ENCODE data around the gene PAX3. TPM values are rescaled to one million over a fixed set of nuclear protein-coding genes. Genes with fewer than 3 reads are reported as not detected.
A peak's percentile ranks its signal among the peaks of the same experiment; 100 is the strongest.

PAX3 gene
- total and polyA plus RNA-seq, 11 donors = 0.42 TPM; not detected in 10

- DNase-seq = no peak
- no peak for ATAC-seq
Observed at GRCh38 chr2:222241128-222241870, 57.5 kb downstream of the PAX3 start.

DNA sequence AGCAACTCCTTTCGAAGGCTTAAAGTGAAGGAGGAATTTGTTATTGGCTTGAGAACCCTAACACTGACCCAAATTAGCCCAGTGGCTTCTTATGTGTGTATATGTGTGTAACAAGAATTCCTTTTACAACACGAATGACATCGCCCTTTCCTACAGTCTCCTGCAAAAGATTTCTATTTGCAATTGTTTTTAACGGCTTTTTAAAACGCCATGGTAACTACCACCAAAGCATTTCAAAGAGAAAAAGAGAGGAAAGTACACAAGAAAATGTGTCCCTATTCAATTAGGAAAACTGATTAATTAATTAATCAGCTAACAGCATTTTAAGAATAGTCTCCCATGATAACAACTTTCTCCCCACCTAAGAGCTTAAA, 58.1 kb downstream of the PAX3 start:
- H3K36me3 ChIP-seq = no peaks in the 10 kb centered on the region
- no peak for TF ChIP-seq CTCF (IDR thresholded peaks at IDR 0.05)
- TF ChIP-seq POLR2A (IDR thresholded peaks at IDR 0.05) = no peak
- ATAC-seq = no peak
- H3K9me3 ChIP-seq = no peaks in the 10 kb centered on the region
- DNase-seq = no peak
- peaks cover 0 to 49% (median 0%) of the 10 kb centered on the region in 9 donors for H3K27me3 ChIP-seq
- intact Hi-C loops (cut with DNase I) = no loop called here
- H3K4me1 ChIP-seq = peaks cover 0 to 6% (median 0%) of the 10 kb centered on the region in 12 donors
- no peak overlapping the region for H3K27ac ChIP-seq
- no peak overlapping the region for H3K4me3 ChIP-seq
- WGBS, 4 donors = 41 to 51% (median 45%) methylated on average over 5 of the region's 5 CpGs

More at GRCh38 chr2:222241128-222241870, 57.5 kb downstream of the PAX3 start:
- intact Hi-C loops (cut with DNase I) = no loop called here
- TF ChIP-seq POLR2A (IDR thresholded peaks at IDR 0.05) = no peak
- TF ChIP-seq CTCF (IDR thresholded peaks at IDR 0.05) = no peak
- Histone ChIP-seq H3K4me1 (peaks cover 0 to 6% (median 0%) of the 10 kb centered on the region in 12 donors), H3K9me3 (no peaks in the 10 kb centered on the region), H3K4me3 (no peak overlapping the region), H3K36me3 (no peaks in the 10 kb centered on the region), H3K27ac (no peak overlapping the region), H3K27me3 (peaks cover 0 to 49% (median 0%) of the 10 kb centered on the region in 9 donors)
- WGBS, 4 donors = 34 to 44% (median 40%) methylated on average over 10 of the region's 10 CpGs

GRCh38 chr2:222239945-222240675, 58.7 kb downstream of the PAX3 start:
- 4 to 8% (median 7%) methylated on average over 15 of the region's 15 CpGs for WGBS, 4 donors
- Histone ChIP-seq H3K4me3 (peak overlapping the region in 2 of 12 donors; percentile 0 to 5), H3K27me3 (peaks cover 0 to 49% (median 0%) of the 10 kb centered on the region in 9 donors), H3K27ac (peak overlapping the region in 4 of 12 donors; percentile 18 to 47 (median 26)), H3K4me1 (peaks cover 0 to 6% (median 0%) of the 10 kb centered on the region in 12 donors), H3K36me3 (no peaks in the 10 kb centered on the region), H3K9me3 (no peaks in the 10 kb centered on the region)
- ATAC-seq = peak; percentile 88 to 94 (median 93)
- DNase-seq = peak in 1 of 5 donors; percentile 30
- intact Hi-C loops (cut with DNase I) = no loop called here
- no peak for TF ChIP-seq CTCF (IDR thresholded peaks at IDR 0.05)
- no peak for TF ChIP-seq POLR2A (IDR thresholded peaks at IDR 0.05)

GRCh38 chr2:222239091-222239490, 59.7 kb downstream of the PAX3 start:
- TF ChIP-seq POLR2A (IDR thresholded peaks at IDR 0.05) = no peak
- no peak for TF ChIP-seq CTCF (IDR thresholded peaks at IDR 0.05)
- Histone ChIP-seq H3K27me3 (peaks cover 0 to 49% (median 0%) of the 10 kb centered on the region in 9 donors), H3K4me1 (peaks cover 0 to 6% (median 0%) of the 10 kb centered on the region in 12 donors), H3K27ac (no peak overlapping the region), H3K36me3 (no peaks in the 10 kb centered on the region), H3K4me3 (no peak overlapping the region), H3K9me3 (no peaks in the 10 kb centered on the region)
- intact Hi-C loops (cut with DNase I) = no loop called here
- 60 to 63% (median 62%) methylated on average over 4 of the region's 4 CpGs for WGBS, 4 donors
- DNase-seq (no peak), ATAC-seq (no peak)

Data from heart left ventricle (tissue), 16 donors.